Measurements from ENCODE around the gene COPS4.

DNA sequence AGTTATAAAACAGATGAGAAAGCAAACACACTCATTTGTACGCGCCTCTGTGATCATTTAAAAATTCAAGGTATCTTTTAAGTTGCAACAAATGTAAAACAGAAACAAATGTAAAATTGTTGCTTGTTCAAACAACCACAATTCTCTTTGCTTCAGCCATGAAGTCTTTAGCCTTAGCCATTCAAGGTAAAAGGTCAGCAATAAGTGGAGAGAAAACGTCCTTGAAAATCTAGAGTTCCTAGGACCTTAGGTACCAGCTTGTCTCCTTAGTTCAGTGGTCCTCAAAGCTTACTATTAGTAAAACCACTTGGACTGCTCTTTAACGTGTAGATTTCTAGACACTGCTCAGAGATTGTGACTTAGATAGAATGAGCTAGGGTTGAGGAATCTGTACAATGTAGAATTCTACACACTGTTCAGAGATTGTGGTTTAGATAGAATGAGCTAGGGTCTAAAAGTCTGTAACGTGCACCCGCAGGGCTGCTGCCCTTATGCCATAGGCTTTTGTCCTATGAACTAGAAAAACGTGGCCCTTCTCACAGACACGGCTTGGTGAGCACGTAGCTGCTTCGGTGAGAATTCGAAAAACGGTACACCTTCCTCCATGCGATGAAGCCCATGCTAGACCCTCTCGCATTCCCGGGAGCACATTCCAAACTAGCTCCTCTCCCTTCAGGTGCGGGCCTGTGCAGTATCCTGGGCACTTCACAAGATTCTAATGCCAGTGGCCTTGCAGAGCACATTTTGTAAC, 77.9 kb downstream of the COPS4 start:
- TF ChIP-seq, protein P1, sequence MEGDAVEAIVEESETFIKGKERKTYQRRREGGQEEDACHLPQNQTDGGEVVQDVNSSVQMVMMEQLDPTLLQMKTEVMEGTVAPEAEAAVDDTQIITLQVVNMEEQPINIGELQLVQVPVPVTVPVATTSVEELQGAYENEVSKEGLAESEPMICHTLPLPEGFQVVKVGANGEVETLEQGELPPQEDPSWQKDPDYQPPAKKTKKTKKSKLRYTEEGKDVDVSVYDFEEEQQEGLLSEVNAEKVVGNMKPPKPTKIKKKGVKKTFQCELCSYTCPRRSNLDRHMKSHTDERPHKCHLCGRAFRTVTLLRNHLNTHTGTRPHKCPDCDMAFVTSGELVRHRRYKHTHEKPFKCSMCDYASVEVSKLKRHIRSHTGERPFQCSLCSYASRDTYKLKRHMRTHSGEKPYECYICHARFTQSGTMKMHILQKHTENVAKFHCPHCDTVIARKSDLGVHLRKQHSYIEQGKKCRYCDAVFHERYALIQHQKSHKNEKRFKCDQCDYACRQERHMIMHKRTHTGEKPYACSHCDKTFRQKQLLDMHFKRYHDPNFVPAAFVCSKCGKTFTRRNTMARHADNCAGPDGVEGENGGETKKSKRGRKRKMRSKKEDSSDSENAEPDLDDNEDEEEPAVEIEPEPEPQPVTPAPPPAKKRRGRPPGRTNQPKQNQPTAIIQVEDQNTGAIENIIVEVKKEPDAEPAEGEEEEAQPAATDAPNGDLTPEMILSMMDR (IDR thresholded peaks at IDR 0.05): no peak
- TF ChIP-seq POLR2A (IDR thresholded peaks at IDR 0.05): no peak
